K562 (cell line): Measurements from ENCODE around the gene SART1. TPM values are rescaled to one million over a fixed set of nuclear protein-coding genes. Genes with fewer than 3 reads are reported as not detected.

Experiments used
- ATAC-seq: fragments of 200-7000 bp; cut with Tn5 transposase; 3 replicates; pipeline ENCODE4 v1.9.1; 2020; ENCODE audit warnings: moderate library complexity
- BruUV-seq: library from RNA; stranded (reverse); fragments of 400-500 nt; replicated peaks from 2 replicates; lab custom pipeline; 2021; lab: Mats Ljungman, UMichigan
- CTCF ChIA-PET: fragments of 300-600 bp; formaldehyde crosslinking; extraction: SDS; loops from one replicate; lab custom pipeline; 2021; ENCODE audit warnings: low intra/inter-chr PET ratio; lab: Yijun Ruan, JAX
- POLR2A ChIA-PET: fragments of 300-600, 350-650 bp; sonication (Branson Sonifier 250); formaldehyde crosslinking; extraction: SDS; loops from one replicate; lab custom pipeline; 2021; ENCODE audit warnings: antibody characterized with exemption, inconsistent platforms; lab: Yijun Ruan, JAX
- DNase-seq, 4 experiments: peaks; one replicate each; pipeline versions ENCODE4 v3.0.0 to v3.0.0-alpha.2; 2011 to 2018; ENCODE audit warnings: low spot score in 3 of 4, mixed read lengths in 3 of 4; ENCODE audit errors: extremely low read depth in 1 of 4
- FAIRE-seq: peaks from 2 replicates; lab custom pipeline; 2011; peaks lifted over from hg19 to GRCh38; lab: Jason Lieb, UNC
- H2AFZ ChIP-seq: 2 replicates; pipeline ENCODE4 v1.6.0; 2011; ENCODE audit warnings: low read depth, low read length, control low read depth, inconsistent platforms
- H3K27ac ChIP-seq: fragments of 200-600 bp; 3 replicates; pipeline ENCODE4 v1.8.0; 2011; ENCODE audit warnings: low read depth, mild to moderate bottlenecking, control low read depth, inconsistent platforms, low read length, moderate library complexity, mixed read lengths; ENCODE audit errors: extremely low read depth
- H3K27me3 ChIP-seq, 2 experiments: fragments of 300-600 bp in 1 of 2; 2 replicates in 1 of 2; 3 replicates in 1 of 2; pipeline versions ENCODE4 v1.6.0 to v1.8.0; 2011; ENCODE audit warnings: inconsistent platforms in 2 of 2, low read length in 2 of 2, mild to moderate bottlenecking in 1 of 2, mixed read lengths in 1 of 2, moderate library complexity in 1 of 2; ENCODE audit not compliant: control insufficient read depth in 2 of 2, insufficient read depth in 2 of 2
- H3K36me3 ChIP-seq: fragments of 300-600 bp; 3 replicates; pipeline ENCODE4 v1.8.0; 2011; ENCODE audit warnings: mild to moderate bottlenecking, low read length, inconsistent platforms; ENCODE audit not compliant: control insufficient read depth, insufficient read depth
- H3K4me1 ChIP-seq, 2 experiments: fragments of 200-600 bp in 1 of 2; replicated peaks in 1 of 2; 2 replicates in 1 of 2; 3 replicates in 1 of 2; pipeline versions ENCODE4 v1.5.1 to v1.8.0; 2011; ENCODE audit warnings: inconsistent platforms in 2 of 2, low read length in 2 of 2, mild to moderate bottlenecking in 1 of 2, mixed read lengths in 1 of 2, moderate library complexity in 1 of 2; ENCODE audit not compliant: control insufficient read depth in 2 of 2, insufficient read depth in 2 of 2
- H3K4me2 ChIP-seq: 2 replicates; pipeline ENCODE4 v1.6.1; 2011; ENCODE audit warnings: low read length, control low read depth, inconsistent platforms, mixed read lengths; ENCODE audit not compliant: insufficient read depth
- H3K4me3 ChIP-seq: fragments of 200-600 bp; sonication (generic), shearing (Covaris generic); 2 replicates; pipeline ENCODE4 v1.5.1; 2016; ENCODE audit warnings: control low read depth, inconsistent platforms
- H3K79me2 ChIP-seq: fragments of 200-600 bp; 3 replicates; pipeline ENCODE4 v1.8.0; 2011; ENCODE audit warnings: low read length, inconsistent platforms; ENCODE audit not compliant: control insufficient read depth, insufficient read depth
- H3K9ac ChIP-seq, 2 experiments: 2 replicates each; pipeline versions ENCODE4 v1.6.0 to v1.6.1; 2011; ENCODE audit warnings: low read depth in 2 of 2, low read length in 2 of 2, control low read depth in 1 of 2, inconsistent platforms in 1 of 2, mild to moderate bottlenecking in 1 of 2, mixed read lengths in 1 of 2; ENCODE audit not compliant: insufficient read depth in 1 of 2
- H3K9me1 ChIP-seq: one replicate; pipeline ENCODE4 v1.6.0; 2011; ENCODE audit warnings: inconsistent platforms, mild to moderate bottlenecking, low read length, moderate library complexity; ENCODE audit not compliant: control insufficient read depth, insufficient read depth
- H3K9me3 ChIP-seq: replicated peaks from 2 replicates; pipeline ENCODE4 v1.5.1; 2011; ENCODE audit warnings: low read depth, low read length, inconsistent platforms; ENCODE audit not compliant: control insufficient read depth, insufficient read depth
- H4K20me1 ChIP-seq: replicated peaks from 2 replicates; pipeline ENCODE4 v1.6.1; 2011; ENCODE audit warnings: low read length, inconsistent platforms, mixed read lengths; ENCODE audit not compliant: control insufficient read depth, insufficient read depth
- ARID1B ChIP-seq: fragments of 450-650 bp; IDR thresholded peaks from 2 replicates; pipeline ENCODE4 v1.6.1; 2016; ENCODE audit warnings: antibody characterized with exemption, mild to moderate bottlenecking, inconsistent platforms
- CBFA2T2 ChIP-seq: fragments of 450-650 bp; conservative IDR thresholded peaks from 2 replicates; pipeline ENCODE4 v1.6.1; 2017; ENCODE audit warnings: mild to moderate bottlenecking
- CBFA2T3 ChIP-seq: fragments of 450-650 bp; IDR thresholded peaks from 2 replicates; pipeline ENCODE4 v1.6.1; 2017
- EGR1 ChIP-seq: fragments of 450-650 bp; conservative IDR thresholded peaks from 2 replicates; pipeline ENCODE4 v1.6.1; 2017; ENCODE audit warnings: mild to moderate bottlenecking
- EHMT2 ChIP-seq: fragments of 450-650 bp; IDR thresholded peaks from 2 replicates; pipeline ENCODE4 v1.6.1; 2018; ENCODE audit warnings: antibody characterized with exemption
- MED1 ChIP-seq: sonication (generic); formaldehyde crosslinking; IDR thresholded peaks from 2 replicates; pipeline ENCODE4 v1.8.1; 2023; ENCODE audit warnings: missing genetic modification reagents, borderline replicate concordance
- NCOA6 ChIP-seq: fragments of 450-650 bp; IDR thresholded peaks from 2 replicates; pipeline ENCODE4 v1.6.1; 2017; ENCODE audit warnings: mild to moderate bottlenecking
- TEAD4 ChIP-seq, 2 experiments: sonication (generic) in 1 of 2; formaldehyde crosslinking in 1 of 2; IDR thresholded peaks; 2 replicates each; pipeline versions ENCODE4 v1.6.1 to v1.8.0; 2012 to 2022; ENCODE audit warnings: borderline replicate concordance in 1 of 2, inconsistent platforms in 1 of 2, low read length in 1 of 2, mild to moderate bottlenecking in 1 of 2, missing genetic modification reagents in 1 of 2
- WGBS: fragments of 100-300 bp; shearing (Covaris generic); methylation state at CpG from one replicate; pipeline ENCODE4 v1.1.6; 2016; ENCODE audit warnings: low coverage, mixed read lengths; ENCODE audit not compliant: insufficient coverage; ENCODE audit errors: missing lambda C conversion rate; 5-methylcytosine and 5-hydroxymethylcytosine counted together
- in situ Hi-C: fragments of 300-500 bp; cut with MboI; formaldehyde crosslinking; loops from 4 replicates; pipeline ENCODE4 v1.15.0; 2018; ENCODE audit warnings: inconsistent platforms, mixed read lengths
- intact Hi-C: fragments of 100-400 bp; cut with micrococcal nuclease; formaldehyde crosslinking; loops from 2 replicates; pipeline ENCODE4 v1.14.2; 2022
- polyA plus RNA-seq, 8 experiments: library from polyadenylated mRNA; depleted of rRNA in 4 of 8; stranded (reverse) in 5 of 8; unstranded in 3 of 8; fragments of >200 nt; fragmentation: Nextera tagmentation in 2 of 8; fragmentation: Illumina TruSeq in 1 of 8; extraction: Ambion mirVana in 2 of 8; extraction: Trizol in 1 of 8; gene quantifications; 2 replicates each; pipeline versions ENCODE4 v1.2.1 to v1.2.3, GENCODE V29; 2011 to 2014; ENCODE audit warnings: inconsistent platforms in 1 of 8, missing spikeins in 1 of 8
- total RNA-seq, 7 experiments: library from RNA; depleted of rRNA in 6 of 7; stranded (reverse); fragments of >200 nt in 6 of 7; fragmentation: Illumina TruSeq in 2 of 7; extraction: Trizol in 2 of 7; gene quantifications; 2 replicates each; pipeline versions ENCODE4 v1.2.1 to v1.2.3, GENCODE V29; 2011 to 2021; ENCODE audit warnings: low replicate concordance in 1 of 7

The SART1 gene
- total and polyA plus RNA-seq, 9 of the 15 experiments (the other 6 are each of a cell fraction or from before 2014, with no cell fraction given) = 4.8 to 84.1 (median 31.7) TPM

GRCh38 chr11:66017321-66017720 is 55.8 kb downstream of the SART1 start:
- Histone ChIP-seq H3K4me3 (no peak overlapping the region), H3K36me3 (no peaks in the 10 kb centered on the region), H3K9ac (no peak overlapping the region), H3K9me1 (peaks cover 5% of the 10 kb centered on the region), H3K27me3 (no peaks in the 10 kb centered on the region), H3K9me3 (no peaks in the 10 kb centered on the region), H4K20me1 (no peaks in the 10 kb centered on the region), H3K4me1 (peaks cover 34 to 78% of the 10 kb centered on the region in 2 experiments), H3K79me2 (no peaks in the 10 kb centered on the region), H2AFZ (0 out of 2 replicates have a peak overlapping the region, but pooled peaks have one; percentile 35), H3K4me2 (peak overlapping the region; percentile 21; the same call in 1 of the 2 replicates), H3K27ac (no peak overlapping the region)
- BruUV-seq = no TSS peak
- ChIA-PET CTCF (no interaction called here), POLR2A (interaction anchor here (0.6 to 1.5 kb wide), 3 partner anchors 10 to 127 kb away, joined by 3 to 8 read pairs (median 3); partner anchors contain the start of gene CCDC85B)
- intact Hi-C loops = no loop called here
- TF ChIP-seq ARID1B (0 out of 2 replicates have a peak, but pooled peaks have one; percentile 11), CBFA2T3 (peak; percentile 51), EGR1 (peak; percentile 99), TEAD4 (IDR thresholded peaks at IDR 0.05; ENCODE audit: low read length) (peak; percentile 80; the same call in 1 of the 2 replicates), TEAD4 (CRISPR knock-in tag; IDR thresholded peaks at IDR 0.05; ENCODE audit: borderline replicate concordance) (no peak), MED1 (CRISPR knock-in tag) (no peak), EHMT2 (0 out of 2 replicates have a peak, but pooled peaks have one; percentile 60), CBFA2T2 (peak; percentile 38; the same call in 1 of the 2 replicates), NCOA6 (no peak)
- no peak for ATAC-seq
- FAIRE-seq = peak; percentile 78
- WGBS = 16% methylated on average over 3 of the region's 4 CpGs
- in situ Hi-C loops = no loop called here
- peak; percentile 36 to 63 (median 54) for DNase-seq
